RPMI7951 (cell line): ENCODE data around the gene MTG1. TPM values are rescaled to one million over a fixed set of nuclear protein-coding genes. Genes with fewer than 3 reads are reported as not detected.
"Not testable (repeated sequence)": the region's sequence is repeated elsewhere in the genome, so short reads cannot be mapped to it uniquely, and the experiment has no call there.

Source experiments
- DNase-seq: peaks from one replicate; pipeline ENCODE4 v3.0.0-alpha.2; 2012; ENCODE audit warnings: low read depth
- total RNA-seq: library from RNA; depleted of rRNA; stranded (reverse); fragments of >200 nt; shearing (Covaris generic); gene quantifications from 2 replicates; pipeline ENCODE4 v1.2.3, GENCODE V29; 2014

Gene MTG1
- total RNA-seq, 1 experiment from 2014 or later: 16.5 TPM

- not testable (repeated sequence) for DNase-seq
Measured at GRCh38 chr10:133424102-133424501, 30.1 kb downstream of the MTG1 start.

GRCh38 chr10:133424601-133425000, 30.6 kb downstream of the MTG1 start, which contains the start of gene SPRN:
Gene SPRN, minus strand, starts transcription at chr10:133424625. Its CDS starts 944 bp downstream, at chr10:133423681.
- DNase-seq: not testable (repeated sequence)

GRCh38 chr10:133429571-133429970, 35.6 kb downstream of the MTG1 start:
- DNase-seq: not testable (repeated sequence)

- DNase-seq: not testable (repeated sequence)
Measured at GRCh38 chr10:133431888-133432613, 38.1 kb downstream of the MTG1 start.

GRCh38 chr10:133432789-133433188, 38.8 kb downstream of the MTG1 start:
- DNase-seq: not testable (repeated sequence)

- DNase-seq: peak; percentile 13
Measured at GRCh38 chr10:133438711-133439273, 44.8 kb downstream of the MTG1 start.

GRCh38 chr10:133439517-133440461, 45.8 kb downstream of the MTG1 start:
- DNase-seq: no peak

GRCh38 chr10:133440633-133441285, 46.8 kb downstream of the MTG1 start:
- no peak for DNase-seq

GRCh38 chr10:133441356-133441755, 47.4 kb downstream of the MTG1 start:
- not testable (repeated sequence) for DNase-seq

GRCh38 chr10:133441780-133442179, 47.8 kb downstream of the MTG1 start:
- no peak for DNase-seq

GRCh38 chr10:133442191-133442966, 48.4 kb downstream of the MTG1 start:
- DNase-seq: no peak

- no peak for DNase-seq
Measured at GRCh38 chr10:133442967-133443924, 49.3 kb downstream of the MTG1 start.

GRCh38 chr10:133444342-133445267, 50.6 kb downstream of the MTG1 start:
- DNase-seq: no peak

- no peak for DNase-seq
Measured at GRCh38 chr10:133445268-133445732, 51.3 kb downstream of the MTG1 start.

- DNase-seq: no peak
Measured at GRCh38 chr10:133445751-133446708, 52.1 kb downstream of the MTG1 start.

- no peak for DNase-seq
Measured at GRCh38 chr10:133446979-133447378, 53.0 kb downstream of the MTG1 start.

- no peak for DNase-seq
Measured at GRCh38 chr10:133448120-133448519, 54.2 kb downstream of the MTG1 start.
